Astrocyte (in vitro differentiated cells and primary cell): ENCODE results near the gene FBXO34. TPM values are rescaled to one million over a fixed set of nuclear protein-coding genes. Genes with fewer than 3 reads are reported as not detected.
A peak's percentile ranks its signal among the peaks of the same experiment; 100 is the strongest.

Source experiments
- DNase-seq: peaks from one replicate; pipeline ENCODE4 v3.0.0-alpha.2; 2010; ENCODE audit warnings: low read depth
- FAIRE-seq: peaks from 2 replicates; lab custom pipeline; 2011; peaks lifted over from hg19 to GRCh38; lab: Jason Lieb, UNC
- H2AFZ ChIP-seq: 2 replicates; pipeline ENCODE4 v1.6.0; 2012; ENCODE audit warnings: low read depth, low read length, inconsistent platforms
- H3K27ac ChIP-seq: 2 replicates; pipeline ENCODE4 v1.5.1; 2011; ENCODE audit warnings: low read depth, low read length, inconsistent platforms
- H3K27me3 ChIP-seq: 2 replicates; pipeline ENCODE4 v1.6.0; 2011; ENCODE audit warnings: low read length, inconsistent platforms; ENCODE audit not compliant: insufficient read depth
- H3K36me3 ChIP-seq: 2 replicates; pipeline ENCODE4 v1.5.1; 2011; ENCODE audit warnings: low read length, inconsistent platforms; ENCODE audit not compliant: insufficient read depth
- H3K4me1 ChIP-seq: 2 replicates; pipeline ENCODE4 v1.5.1; 2011; ENCODE audit warnings: low read length, inconsistent platforms; ENCODE audit not compliant: insufficient read depth
- H3K4me2 ChIP-seq: 2 replicates; pipeline ENCODE4 v1.6.0; 2012; ENCODE audit warnings: low read length, inconsistent platforms
- H3K4me3 ChIP-seq: 2 replicates; pipeline ENCODE4 v1.5.1; 2011; ENCODE audit warnings: low read depth, mild to moderate bottlenecking, low read length, inconsistent platforms; ENCODE audit not compliant: insufficient read depth
- H3K79me2 ChIP-seq: 2 replicates; pipeline ENCODE4 v1.6.0; 2012; ENCODE audit warnings: mild to moderate bottlenecking, low read length, inconsistent platforms; ENCODE audit not compliant: insufficient read depth
- H3K9ac ChIP-seq: 2 replicates; pipeline ENCODE4 v1.6.0; 2012; ENCODE audit warnings: mild to moderate bottlenecking, low read length, inconsistent platforms
- H3K9me3 ChIP-seq: 2 replicates; pipeline ENCODE4 v1.5.1; 2012; ENCODE audit warnings: low read depth, mild to moderate bottlenecking, low read length, inconsistent platforms; ENCODE audit not compliant: insufficient read depth
- H4K20me1 ChIP-seq: 2 replicates; pipeline ENCODE4 v1.6.0; 2012; ENCODE audit warnings: low read length, inconsistent platforms; ENCODE audit not compliant: insufficient read depth
- H3K27ac Mint-ChIP-seq: one replicate; pipeline ENCODE4 v1.8.0; 2021; ENCODE audit warnings: mild to moderate bottlenecking, mixed read lengths; ENCODE audit not compliant: unreplicated experiment
- H3K27me3 Mint-ChIP-seq: one replicate; pipeline ENCODE4 v1.8.0; 2021; ENCODE audit warnings: low read depth, mixed read lengths; ENCODE audit not compliant: unreplicated experiment
- H3K36me3 Mint-ChIP-seq: one replicate; pipeline ENCODE4 v1.8.0; 2021; ENCODE audit warnings: low read depth, mixed read lengths; ENCODE audit not compliant: unreplicated experiment
- H3K4me1 Mint-ChIP-seq: one replicate; pipeline ENCODE4 v1.8.0; 2021; ENCODE audit warnings: low read depth, mixed read lengths; ENCODE audit not compliant: unreplicated experiment
- H3K4me3 Mint-ChIP-seq: one replicate; pipeline ENCODE4 v1.8.0; 2021; ENCODE audit warnings: mild to moderate bottlenecking, moderate library complexity, mixed read lengths; ENCODE audit not compliant: unreplicated experiment
- H3K9me3 Mint-ChIP-seq: one replicate; pipeline ENCODE4 v1.8.0; 2021; ENCODE audit warnings: mild to moderate bottlenecking, mixed read lengths; ENCODE audit not compliant: unreplicated experiment
- EZH2 ChIP-seq: IDR thresholded peaks from 2 replicates; pipeline ENCODE4 v1.6.1; 2012; ENCODE audit warnings: mild to moderate bottlenecking, low read length, inconsistent platforms; ENCODE audit not compliant: insufficient read depth
- total RNA-seq: library from RNA; stranded (reverse); gene quantifications from 2 replicates; pipeline ENCODE4 v1.2.1, GENCODE V29; 2021
- TF ChIP-seq, protein P1 (sequence below): IDR thresholded peaks from 2 replicates; pipeline ENCODE4 v1.5.1; 2011; ENCODE audit warnings: low read depth, mild to moderate bottlenecking, inconsistent platforms, low read length, moderate library complexity; ENCODE audit not compliant: insufficient read depth

Gene FBXO34
- total RNA-seq, 1 donor from 2014 or later, result 23.4 TPM

DNA sequence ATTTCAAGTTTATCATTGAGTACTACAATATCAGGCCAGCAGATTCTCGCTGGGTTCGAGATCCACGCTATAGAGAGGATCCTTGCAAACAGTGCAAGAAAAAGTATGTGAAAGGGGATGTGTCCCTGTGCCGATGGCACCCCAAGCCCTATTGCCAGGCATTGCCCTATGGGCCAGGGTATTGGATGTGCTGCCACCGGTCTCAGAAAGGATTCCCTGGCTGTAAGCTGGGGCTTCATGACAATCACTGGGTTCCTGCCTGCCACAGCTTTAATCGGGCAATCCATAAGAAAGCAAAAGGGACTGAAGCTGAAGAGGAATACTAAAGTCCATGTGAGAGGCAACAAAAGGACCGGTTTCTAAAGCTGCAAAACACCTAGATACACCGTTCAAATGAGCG lies 81.0 kb downstream of the FBXO34 start:
- Mint-ChIP-seq H3K27me3 (no peaks in the 10 kb centered on the region), H3K9me3 (no peaks in the 10 kb centered on the region), H3K4me3 (no peak overlapping the region), H3K27ac (no peak overlapping the region), H3K36me3 (peaks cover 17% of the 10 kb centered on the region), H3K4me1 (no peaks in the 10 kb centered on the region)
- TF ChIP-seq, protein P1, sequence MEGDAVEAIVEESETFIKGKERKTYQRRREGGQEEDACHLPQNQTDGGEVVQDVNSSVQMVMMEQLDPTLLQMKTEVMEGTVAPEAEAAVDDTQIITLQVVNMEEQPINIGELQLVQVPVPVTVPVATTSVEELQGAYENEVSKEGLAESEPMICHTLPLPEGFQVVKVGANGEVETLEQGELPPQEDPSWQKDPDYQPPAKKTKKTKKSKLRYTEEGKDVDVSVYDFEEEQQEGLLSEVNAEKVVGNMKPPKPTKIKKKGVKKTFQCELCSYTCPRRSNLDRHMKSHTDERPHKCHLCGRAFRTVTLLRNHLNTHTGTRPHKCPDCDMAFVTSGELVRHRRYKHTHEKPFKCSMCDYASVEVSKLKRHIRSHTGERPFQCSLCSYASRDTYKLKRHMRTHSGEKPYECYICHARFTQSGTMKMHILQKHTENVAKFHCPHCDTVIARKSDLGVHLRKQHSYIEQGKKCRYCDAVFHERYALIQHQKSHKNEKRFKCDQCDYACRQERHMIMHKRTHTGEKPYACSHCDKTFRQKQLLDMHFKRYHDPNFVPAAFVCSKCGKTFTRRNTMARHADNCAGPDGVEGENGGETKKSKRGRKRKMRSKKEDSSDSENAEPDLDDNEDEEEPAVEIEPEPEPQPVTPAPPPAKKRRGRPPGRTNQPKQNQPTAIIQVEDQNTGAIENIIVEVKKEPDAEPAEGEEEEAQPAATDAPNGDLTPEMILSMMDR, result no peak
- TF ChIP-seq EZH2, result no peak
- Histone ChIP-seq H3K79me2 (peaks cover 12% of the 10 kb centered on the region), H3K9me3 (no peaks in the 10 kb centered on the region), H3K9ac (no peak overlapping the region), H3K4me1 (no peaks in the 10 kb centered on the region), H3K27me3 (no peaks in the 10 kb centered on the region), H3K4me2 (no peak overlapping the region), H2AFZ (no peak overlapping the region), H3K4me3 (no peak overlapping the region), H3K27ac (no peak overlapping the region), H4K20me1 (peaks cover 54% of the 10 kb centered on the region), H3K36me3 (peaks cover 16% of the 10 kb centered on the region)
- FAIRE-seq (no peak), DNase-seq (no peak)

- H3K36me3 ChIP-seq, result peaks cover 16% of the 10 kb centered on the region
- no peak overlapping the region for H3K4me2 ChIP-seq
- DNase-seq (no peak), FAIRE-seq (no peak)
- H3K27me3 ChIP-seq, result no peaks in the 10 kb centered on the region
- no peak overlapping the region for H2AFZ ChIP-seq
- Mint-ChIP-seq H3K27me3 (no peaks in the 10 kb centered on the region), H3K27ac (no peak overlapping the region), H3K4me3 (no peak overlapping the region), H3K36me3 (peaks cover 14% of the 10 kb centered on the region), H3K4me1 (no peaks in the 10 kb centered on the region), H3K9me3 (no peaks in the 10 kb centered on the region)
- no peaks in the 10 kb centered on the region for H3K4me1 ChIP-seq
- no peak overlapping the region for H3K4me3 ChIP-seq
- no peak for TF ChIP-seq EZH2
- TF ChIP-seq, protein P1, result no peak
- no peak overlapping the region for H3K9ac ChIP-seq
- H3K9me3 ChIP-seq, result no peaks in the 10 kb centered on the region
- peaks cover 3% of the 10 kb centered on the region for H3K79me2 ChIP-seq
- no peak overlapping the region for H3K27ac ChIP-seq
- peaks cover 40% of the 10 kb centered on the region for H4K20me1 ChIP-seq
These were observed 82.7 kb downstream of the FBXO34 start for GRCh38 chr14:55353686-55354467.

- no peak overlapping the region for H3K27ac Mint-ChIP-seq
- no peak overlapping the region for H3K4me2 ChIP-seq
These were observed 83.3 kb downstream of the FBXO34 start for GRCh38 chr14:55354500-55354899.

More at GRCh38 chr14:55354500-55354899, 83.3 kb downstream of the FBXO34 start:
- FAIRE-seq, result no peak
- Histone ChIP-seq H3K27ac (no peak overlapping the region), H3K9ac (no peak overlapping the region), H3K27me3 (no peaks in the 10 kb centered on the region), H4K20me1 (peaks cover 34% of the 10 kb centered on the region), H3K9me3 (no peaks in the 10 kb centered on the region), H3K4me1 (no peaks in the 10 kb centered on the region), H3K79me2 (no peaks in the 10 kb centered on the region), H3K36me3 (peaks cover 16% of the 10 kb centered on the region), H2AFZ (no peak overlapping the region), H3K4me3 (no peak overlapping the region)
- TF ChIP-seq, protein P1, result peak; percentile 46
- TF ChIP-seq EZH2, result no peak
- no peaks in the 10 kb centered on the region for H3K4me1 Mint-ChIP-seq
- H3K27me3 Mint-ChIP-seq, result no peaks in the 10 kb centered on the region
- peak; percentile 15 for DNase-seq
- H3K4me3 Mint-ChIP-seq, result no peak overlapping the region
- H3K36me3 Mint-ChIP-seq, result peaks cover 14% of the 10 kb centered on the region
- no peaks in the 10 kb centered on the region for H3K9me3 Mint-ChIP-seq
